Astrocyte of the cerebellum (primary cell): ENCODE results near the gene PXYLP1.

ENCODE experiments used
- DNase-seq: peaks from one replicate; pipeline ENCODE4 v3.0.0-alpha.2; 2011; ENCODE audit warnings: low read depth
- H3K4me3 ChIP-seq: 2 replicates; pipeline ENCODE4 v1.5.1; 2011; ENCODE audit warnings: mild to moderate bottlenecking, low read depth, low read length, moderate library complexity
- CTCF ChIP-seq: IDR thresholded peaks from 2 replicates; pipeline ENCODE4 v1.5.1; 2012; ENCODE audit warnings: low read length, low read depth, moderate library complexity, mild to moderate bottlenecking; ENCODE audit errors: missing control alignments
- in situ Hi-C: cut with HindIII; loops from 2 replicates; pipeline ENCODE4 v1.10.0; 2017; ENCODE audit warnings: low sequenced_read_pairs

The PXYLP1 gene

GRCh38 chr3:141272906-141273662, 41.5 kb downstream of the PXYLP1 start:
- no peak overlapping the region for H3K4me3 ChIP-seq
- no peak for TF ChIP-seq CTCF
- no peak for DNase-seq
- in situ Hi-C loops: no loop called here

GRCh38 chr3:141273700-141274410, 42.2 kb downstream of the PXYLP1 start:
- in situ Hi-C loops: no loop called here
- DNase-seq: no peak
- no peak for TF ChIP-seq CTCF
- H3K4me3 ChIP-seq: no peak overlapping the region

- DNase-seq: no peak
- H3K4me3 ChIP-seq: no peak overlapping the region
- TF ChIP-seq CTCF: no peak
- in situ Hi-C loops: no loop called here
Observed at GRCh38 chr3:141274411-141275031, 42.9 kb downstream of the PXYLP1 start.

GRCh38 chr3:141275032-141275422, 43.4 kb downstream of the PXYLP1 start:
- no peak overlapping the region for H3K4me3 ChIP-seq
- in situ Hi-C loops: no loop called here
- TF ChIP-seq CTCF: no peak
- DNase-seq: no peak

- DNase-seq: no peak
- no peak for TF ChIP-seq CTCF
- no peak overlapping the region for H3K4me3 ChIP-seq
- in situ Hi-C loops: no loop called here
Observed at GRCh38 chr3:141275511-141275910, 43.9 kb downstream of the PXYLP1 start.

- no peak for TF ChIP-seq CTCF
- in situ Hi-C loops: no loop called here
- no peak overlapping the region for H3K4me3 ChIP-seq
- no peak for DNase-seq
Observed at GRCh38 chr3:141275973-141276372, 44.3 kb downstream of the PXYLP1 start.
